GM06990 (cell line): ENCODE results near the gene SHE.

Experiments used
- DNase-seq: peaks from one replicate; pipeline ENCODE4 v3.0.0-alpha.2; 2011; ENCODE audit not compliant: insufficient read length; ENCODE audit errors: extremely low read depth
- H3K27me3 ChIP-seq: replicated peaks from 2 replicates; pipeline ENCODE4 v1.6.0; 2011; ENCODE audit warnings: low read length; ENCODE audit not compliant: control insufficient read depth, insufficient read depth
- H3K36me3 ChIP-seq: 2 replicates; pipeline ENCODE4 v1.5.1; 2011; ENCODE audit warnings: low read length; ENCODE audit not compliant: control insufficient read depth, insufficient read depth
- H3K4me3 ChIP-seq: replicated peaks from 2 replicates; pipeline ENCODE4 v1.5.1; 2011; ENCODE audit warnings: low read depth, mild to moderate bottlenecking, control low read depth, low read length
- TF ChIP-seq, protein P1 (sequence below): IDR thresholded peaks from 2 replicates; pipeline ENCODE4 v1.5.1; 2011; ENCODE audit warnings: low read length, control low read depth, mild to moderate bottlenecking, inconsistent platforms; ENCODE audit not compliant: insufficient read depth, poor library complexity, severe bottlenecking

SHE gene

DNA sequence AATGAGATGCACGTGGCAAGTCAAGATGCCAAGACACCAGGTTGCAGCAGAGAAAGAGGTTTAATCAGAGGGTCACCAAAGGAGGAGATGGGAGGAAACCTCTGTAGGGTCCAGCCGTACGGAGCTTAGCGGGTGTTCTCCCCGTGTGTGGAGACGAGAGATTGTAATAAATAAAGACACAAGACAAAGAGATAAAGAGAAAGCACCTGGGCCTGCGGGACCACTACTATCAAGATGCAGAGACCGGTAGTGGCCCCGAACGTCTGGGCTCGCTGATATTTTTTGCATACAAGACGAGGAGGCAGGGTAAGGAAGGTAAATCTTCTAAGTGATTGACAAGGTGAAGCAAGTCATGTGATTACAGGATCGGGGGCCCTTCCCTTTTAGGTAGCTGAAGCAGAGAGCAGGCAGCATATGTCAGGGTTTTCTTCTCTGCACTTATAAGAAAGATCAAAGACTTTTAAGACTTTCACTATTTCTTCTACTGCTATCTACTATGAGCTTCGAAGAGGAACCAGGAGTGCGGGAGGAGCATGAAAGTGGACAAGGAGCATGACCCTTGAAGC lies 41.4 kb downstream of the SHE start:
- TF ChIP-seq, protein P1, sequence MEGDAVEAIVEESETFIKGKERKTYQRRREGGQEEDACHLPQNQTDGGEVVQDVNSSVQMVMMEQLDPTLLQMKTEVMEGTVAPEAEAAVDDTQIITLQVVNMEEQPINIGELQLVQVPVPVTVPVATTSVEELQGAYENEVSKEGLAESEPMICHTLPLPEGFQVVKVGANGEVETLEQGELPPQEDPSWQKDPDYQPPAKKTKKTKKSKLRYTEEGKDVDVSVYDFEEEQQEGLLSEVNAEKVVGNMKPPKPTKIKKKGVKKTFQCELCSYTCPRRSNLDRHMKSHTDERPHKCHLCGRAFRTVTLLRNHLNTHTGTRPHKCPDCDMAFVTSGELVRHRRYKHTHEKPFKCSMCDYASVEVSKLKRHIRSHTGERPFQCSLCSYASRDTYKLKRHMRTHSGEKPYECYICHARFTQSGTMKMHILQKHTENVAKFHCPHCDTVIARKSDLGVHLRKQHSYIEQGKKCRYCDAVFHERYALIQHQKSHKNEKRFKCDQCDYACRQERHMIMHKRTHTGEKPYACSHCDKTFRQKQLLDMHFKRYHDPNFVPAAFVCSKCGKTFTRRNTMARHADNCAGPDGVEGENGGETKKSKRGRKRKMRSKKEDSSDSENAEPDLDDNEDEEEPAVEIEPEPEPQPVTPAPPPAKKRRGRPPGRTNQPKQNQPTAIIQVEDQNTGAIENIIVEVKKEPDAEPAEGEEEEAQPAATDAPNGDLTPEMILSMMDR: no peak
- Histone ChIP-seq H3K4me3 (no peak overlapping the region), H3K36me3 (no peaks in the 10 kb centered on the region), H3K27me3 (no peaks in the 10 kb centered on the region)
- no peak for DNase-seq

DNA sequence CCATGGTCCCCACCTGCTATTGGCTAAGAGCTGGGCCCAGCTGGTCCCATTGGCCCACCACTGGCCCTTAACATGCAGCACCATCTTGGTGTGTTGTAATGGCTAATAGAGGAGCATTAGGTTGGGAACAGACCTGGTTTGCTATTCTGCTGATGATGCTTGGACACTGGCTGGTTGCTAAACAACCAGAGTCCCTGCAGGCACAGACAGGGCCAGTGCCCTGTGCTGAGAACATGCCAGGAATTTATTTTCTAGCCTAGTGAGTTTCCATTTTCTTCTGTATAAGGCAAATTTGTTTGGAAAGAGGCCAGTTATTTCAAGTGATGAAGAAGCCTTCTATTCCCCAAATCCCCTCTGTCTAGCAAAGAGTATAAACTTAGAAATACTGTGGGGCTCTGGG lies 43.1 kb downstream of the SHE start:
- Histone ChIP-seq H3K27me3 (no peaks in the 10 kb centered on the region), H3K4me3 (no peak overlapping the region), H3K36me3 (no peaks in the 10 kb centered on the region)
- TF ChIP-seq, protein P1: no peak
- no peak for DNase-seq

DNA sequence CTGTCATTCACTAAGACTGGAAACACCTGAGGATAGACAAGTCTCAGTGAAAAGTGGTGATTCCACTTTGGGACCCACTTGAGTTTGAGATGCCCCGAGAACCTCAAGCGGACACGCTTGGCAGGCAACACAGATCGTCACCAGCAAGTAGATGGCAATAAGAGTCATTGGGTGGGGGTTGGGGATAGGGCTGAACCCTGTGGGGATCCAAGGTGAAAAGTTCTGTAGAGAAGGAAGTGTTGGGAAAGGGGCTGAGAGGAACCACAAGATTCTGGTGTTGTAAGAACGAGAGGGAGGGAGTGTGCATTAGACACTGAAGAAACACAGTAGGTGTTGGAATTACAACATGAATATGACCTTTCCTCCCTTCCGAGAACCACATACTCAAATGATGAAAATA lies 45.6 kb downstream of the SHE start:
- no peak for DNase-seq
- TF ChIP-seq, protein P1: no peak
- no peaks in the 10 kb centered on the region for H3K36me3 ChIP-seq
- H3K4me3 ChIP-seq: no peak overlapping the region
- H3K27me3 ChIP-seq: no peaks in the 10 kb centered on the region

DNA sequence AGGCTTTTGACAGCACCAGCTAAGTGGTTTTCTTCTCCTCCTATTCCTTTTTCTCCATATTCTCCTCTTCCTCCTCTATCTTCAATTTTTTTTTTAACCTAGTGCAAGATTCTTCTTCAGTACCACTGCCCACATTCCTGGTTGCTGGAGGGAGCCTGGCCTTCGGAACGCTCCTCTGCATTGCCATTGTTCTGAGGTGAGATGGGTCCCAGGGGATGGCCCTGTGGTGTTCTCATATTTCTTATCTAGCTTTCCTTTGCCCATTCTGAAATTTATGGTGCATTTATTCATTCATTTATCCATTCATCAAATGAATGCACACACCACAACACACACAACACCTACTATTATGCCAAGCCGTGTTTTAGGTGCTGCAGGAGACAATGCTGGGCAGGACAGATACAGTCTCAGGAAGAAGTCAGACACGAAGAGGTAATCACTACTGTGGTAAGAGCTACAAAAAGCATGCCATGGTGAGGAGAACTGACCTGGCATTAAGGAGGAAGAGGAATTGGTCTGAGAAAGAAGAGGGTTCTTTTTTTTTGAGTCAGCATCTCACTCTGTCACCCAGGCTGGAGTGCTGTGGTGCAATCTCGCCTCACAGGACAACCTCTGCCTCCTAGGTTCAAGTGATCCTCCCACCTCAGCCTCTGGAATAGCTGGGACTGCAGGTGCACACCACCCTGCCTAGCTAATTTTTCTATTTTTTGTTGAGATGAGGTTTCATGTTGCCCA lies 47.7 kb downstream of the SHE start:
- no peak for DNase-seq
- TF ChIP-seq, protein P1: no peak
- no peaks in the 10 kb centered on the region; the same call in 1 of the 2 replicates for H3K36me3 ChIP-seq
- no peaks in the 10 kb centered on the region for H3K27me3 ChIP-seq
- H3K4me3 ChIP-seq: no peak overlapping the region

DNA sequence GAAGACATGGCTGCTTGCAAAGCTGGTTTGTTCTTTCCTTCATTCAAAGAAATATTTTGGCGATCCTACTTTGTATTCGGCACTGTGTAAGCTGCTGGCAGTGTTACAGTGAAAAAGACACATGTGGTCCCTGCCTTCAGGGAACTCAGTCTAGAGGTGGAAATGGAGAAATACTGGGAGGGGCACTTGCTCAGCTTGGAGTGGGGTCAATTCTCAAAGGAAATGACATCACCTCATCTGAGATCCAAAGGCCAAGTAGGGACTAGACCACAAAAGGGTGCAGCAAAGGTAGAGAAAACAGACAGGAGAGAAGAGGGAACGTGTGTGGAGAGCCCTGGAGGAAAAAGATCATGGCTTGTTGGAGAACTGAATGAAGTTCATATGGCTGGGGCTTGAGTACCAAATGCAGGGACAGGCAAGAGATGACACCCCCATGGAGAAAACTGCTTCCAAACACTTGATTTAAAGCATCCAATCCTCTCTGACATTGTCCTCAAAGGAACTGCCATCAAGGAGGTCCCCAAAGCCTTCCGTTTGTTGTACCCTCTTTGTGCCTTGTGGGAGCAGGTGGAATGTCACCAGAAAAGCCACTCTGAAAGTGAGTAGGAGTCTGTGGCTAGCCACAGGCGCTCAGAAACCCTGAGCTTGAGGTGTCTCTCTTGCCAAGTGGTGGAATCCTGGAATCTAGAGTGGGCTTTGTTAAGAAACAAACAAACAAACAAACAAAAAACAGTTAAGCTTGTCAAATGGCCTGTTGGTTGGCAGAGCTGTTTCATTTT lies 48.4 kb downstream of the SHE start:
- DNase-seq: no peak
- Histone ChIP-seq H3K27me3 (no peaks in the 10 kb centered on the region), H3K4me3 (no peak overlapping the region), H3K36me3 (no peaks in the 10 kb centered on the region; the same call in 1 of the 2 replicates)
- TF ChIP-seq, protein P1: no peak
